Right lung (tissue), 10 donors: ENCODE results near the gene NOMO2. TPM values are rescaled to one million over a fixed set of nuclear protein-coding genes. Genes with fewer than 3 reads are reported as not detected.
"Not testable (repeated sequence)": the region's sequence is repeated elsewhere in the genome, so short reads cannot be mapped to it uniquely, and the experiment has no call there.

Experiments used
- DNase-seq, 2 donors: peaks; one replicate each; pipeline ENCODE4 v3.0.0-alpha.2; 2013
- long read RNA-seq, 8 donors: transcript quantifications; one replicate each; lab custom pipeline, GENCODE V29; 2026
- polyA plus RNA-seq, 5 donors: library from polyadenylated mRNA; unstranded; fragments of 120-200 nt; gene quantifications; one replicate each; pipeline versions ENCODE4 v1.2.1 to v1.2.3, GENCODE V29; 2013; ENCODE audit warnings: inconsistent platforms in 1 of 5, low replicate concordance in 1 of 5; ENCODE audit not compliant: insufficient read length in 5 of 5, insufficient read depth in 1 of 5

NOMO2 gene, protein sequence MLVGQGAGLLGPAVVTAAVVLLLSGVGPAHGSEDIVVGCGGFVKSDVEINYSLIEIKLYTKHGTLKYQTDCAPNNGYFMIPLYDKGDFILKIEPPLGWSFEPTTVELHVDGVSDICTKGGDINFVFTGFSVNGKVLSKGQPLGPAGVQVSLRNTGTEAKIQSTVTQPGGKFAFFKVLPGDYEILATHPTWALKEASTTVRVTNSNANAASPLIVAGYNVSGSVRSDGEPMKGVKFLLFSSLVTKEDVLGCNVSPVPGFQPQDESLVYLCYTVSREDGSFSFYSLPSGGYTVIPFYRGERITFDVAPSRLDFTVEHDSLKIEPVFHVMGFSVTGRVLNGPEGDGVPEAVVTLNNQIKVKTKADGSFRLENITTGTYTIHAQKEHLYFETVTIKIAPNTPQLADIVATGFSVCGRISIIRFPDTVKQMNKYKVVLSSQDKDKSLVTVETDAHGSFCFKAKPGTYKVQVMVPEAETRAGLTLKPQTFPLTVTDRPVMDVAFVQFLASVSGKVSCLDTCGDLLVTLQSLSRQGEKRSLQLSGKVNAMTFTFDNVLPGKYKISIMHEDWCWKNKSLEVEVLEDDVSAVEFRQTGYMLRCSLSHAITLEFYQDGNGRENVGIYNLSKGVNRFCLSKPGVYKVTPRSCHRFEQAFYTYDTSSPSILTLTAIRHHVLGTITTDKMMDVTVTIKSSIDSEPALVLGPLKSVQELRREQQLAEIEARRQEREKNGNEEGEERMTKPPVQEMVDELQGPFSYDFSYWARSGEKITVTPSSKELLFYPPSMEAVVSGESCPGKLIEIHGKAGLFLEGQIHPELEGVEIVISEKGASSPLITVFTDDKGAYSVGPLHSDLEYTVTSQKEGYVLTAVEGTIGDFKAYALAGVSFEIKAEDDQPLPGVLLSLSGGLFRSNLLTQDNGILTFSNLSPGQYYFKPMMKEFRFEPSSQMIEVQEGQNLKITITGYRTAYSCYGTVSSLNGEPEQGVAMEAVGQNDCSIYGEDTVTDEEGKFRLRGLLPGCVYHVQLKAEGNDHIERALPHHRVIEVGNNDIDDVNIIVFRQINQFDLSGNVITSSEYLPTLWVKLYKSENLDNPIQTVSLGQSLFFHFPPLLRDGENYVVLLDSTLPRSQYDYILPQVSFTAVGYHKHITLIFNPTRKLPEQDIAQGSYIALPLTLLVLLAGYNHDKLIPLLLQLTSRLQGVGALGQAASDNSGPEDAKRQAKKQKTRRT
- polyA plus RNA-seq = 10 to 100 TPM; 45.7 to 93.6 (median 70.6) TPM
- long read RNA-seq, donor 1, full-length matches to known transcripts = 12 of 12 reads
- long read RNA-seq, donor 1, partial matches to known transcripts = 0 of 12 reads
- long read RNA-seq, donor 1, other reads (novel, unspliced or antisense) = 0 of 12 reads
- long read RNA-seq, donor 2, full-length matches to known transcripts = 4 of 10 reads
- long read RNA-seq, donor 2, partial matches to known transcripts = 6 of 10 reads
- long read RNA-seq, donor 2, other reads (novel, unspliced or antisense) = 0 of 10 reads
- long read RNA-seq, donor 3, full-length matches to known transcripts = 2 of 2 reads
- long read RNA-seq, donor 3, partial matches to known transcripts = 0 of 2 reads
- long read RNA-seq, donor 3, other reads (novel, unspliced or antisense) = 0 of 2 reads
- long read RNA-seq, donor 4 = 0 reads
- long read RNA-seq, donor 5, full-length matches to known transcripts = 3 of 18 reads
- long read RNA-seq, donor 5, partial matches to known transcripts = 15 of 18 reads
- long read RNA-seq, donor 5, other reads (novel, unspliced or antisense) = 0 of 18 reads
- long read RNA-seq, donor 6, full-length matches to known transcripts = 2 of 2 reads
- long read RNA-seq, donor 6, partial matches to known transcripts = 0 of 2 reads
- long read RNA-seq, donor 6, other reads (novel, unspliced or antisense) = 0 of 2 reads
- long read RNA-seq, donor 7, full-length matches to known transcripts = 3 of 3 reads
- long read RNA-seq, donor 7, partial matches to known transcripts = 0 of 3 reads
- long read RNA-seq, donor 7, other reads (novel, unspliced or antisense) = 0 of 3 reads
- long read RNA-seq, donor 8, full-length matches to known transcripts = 2 of 2 reads
- long read RNA-seq, donor 8, partial matches to known transcripts = 0 of 2 reads
- long read RNA-seq, donor 8, other reads (novel, unspliced or antisense) = 0 of 2 reads

DNA sequence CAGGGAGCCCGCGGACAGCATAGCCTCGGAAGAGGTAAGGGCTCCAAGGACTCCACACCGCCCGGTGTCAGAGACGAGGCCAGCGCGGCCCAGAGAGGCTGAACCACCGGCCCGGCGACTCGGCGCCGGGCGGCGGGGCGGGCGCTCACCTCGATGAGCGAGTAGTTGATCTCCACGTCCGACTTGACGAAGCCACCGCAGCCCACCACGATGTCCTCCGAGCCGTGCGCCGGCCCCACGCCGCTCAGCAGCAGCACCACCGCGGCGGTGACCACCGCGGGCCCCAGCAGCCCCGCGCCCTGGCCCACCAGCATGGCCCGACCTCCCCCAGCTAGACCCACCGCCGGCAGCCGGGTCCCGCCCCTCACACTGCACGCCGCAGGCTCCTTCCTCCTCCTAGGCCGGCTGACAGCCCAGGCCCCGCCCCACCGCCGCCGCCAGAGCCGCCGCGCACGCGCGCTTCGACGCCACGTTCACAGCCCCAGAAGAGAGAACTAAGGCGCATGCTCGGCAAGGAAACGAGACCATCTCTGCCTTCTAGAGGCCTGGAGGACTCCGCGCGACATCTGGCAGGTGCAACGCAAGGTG is at the start of gene NOMO2:
Gene NOMO2, minus strand, starts transcription at position 371 of the 588 bp plus-strand sequence. Its CDS starts 57 bp downstream, at position 314.
- peak in 1 of 2 donors; percentile 7 for DNase-seq

DNA sequence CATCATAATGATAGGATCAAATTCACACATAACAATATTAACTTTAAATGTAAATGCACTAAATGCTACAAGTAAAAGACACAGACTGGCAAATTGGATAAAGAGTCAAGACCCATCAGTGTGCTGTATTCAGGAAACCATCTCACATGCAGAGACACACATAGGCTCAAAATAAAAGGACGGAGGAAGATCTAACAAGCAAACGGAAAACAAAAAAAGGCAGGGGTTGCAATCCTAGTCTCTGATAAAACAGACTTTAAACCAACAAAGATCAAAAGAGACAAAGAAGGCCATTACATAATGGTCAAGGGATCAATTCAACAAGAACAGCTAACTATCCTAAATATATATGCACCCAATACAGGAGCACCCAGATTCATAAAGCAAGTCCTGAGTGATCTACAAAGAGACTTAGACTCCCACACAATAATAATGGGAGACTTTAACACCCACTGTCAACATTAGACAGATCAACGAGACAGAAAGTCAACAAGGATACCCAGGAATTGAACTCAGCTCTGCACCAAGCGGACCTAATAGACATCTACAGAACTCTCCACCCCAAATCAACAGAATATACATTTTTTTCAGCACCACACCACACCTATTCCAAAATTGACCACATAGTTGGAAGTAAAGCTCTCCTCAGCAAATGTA is 48.4 kb upstream of the NOMO2 start:
- DNase-seq = not testable (repeated sequence)

- not testable (repeated sequence) for DNase-seq
These were observed 46.4 kb upstream of the NOMO2 start for GRCh38 chr16:18608271-18608670.

DNA sequence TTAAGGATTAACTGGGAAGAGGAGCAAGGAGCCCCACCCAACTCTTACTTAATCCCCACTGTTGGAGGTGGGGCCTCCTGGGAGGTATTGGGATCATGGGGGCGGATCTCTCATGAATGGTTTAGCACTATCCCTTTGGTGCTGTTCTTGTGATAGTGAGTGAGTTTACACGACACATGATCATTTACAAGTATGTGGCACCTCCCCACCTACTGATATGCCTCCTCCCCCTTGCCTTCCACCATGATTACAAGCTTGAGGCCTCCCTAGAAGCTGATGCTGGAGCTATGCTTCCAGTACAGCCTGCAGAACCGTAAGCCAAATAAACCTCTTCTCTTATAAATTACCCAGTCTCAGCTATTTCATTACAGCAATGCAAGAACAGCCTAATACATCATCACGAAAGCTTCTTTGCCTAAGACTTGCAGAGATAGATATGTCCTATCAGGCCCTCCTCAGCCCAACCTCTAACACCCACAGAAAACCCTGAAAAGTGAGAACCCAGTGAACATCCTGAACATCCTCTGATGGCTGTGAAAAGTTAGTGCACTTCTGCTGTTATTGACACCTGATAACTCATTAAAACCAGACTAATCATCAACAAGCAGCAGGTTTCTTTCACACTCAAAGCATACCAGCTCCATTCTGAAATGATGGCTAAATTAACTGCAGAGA is 41.8 kb upstream of the NOMO2 start:
- not testable (repeated sequence) for DNase-seq

- not testable (repeated sequence) for DNase-seq
These were observed 36.7 kb upstream of the NOMO2 start for GRCh38 chr16:18598582-18598981.

DNA sequence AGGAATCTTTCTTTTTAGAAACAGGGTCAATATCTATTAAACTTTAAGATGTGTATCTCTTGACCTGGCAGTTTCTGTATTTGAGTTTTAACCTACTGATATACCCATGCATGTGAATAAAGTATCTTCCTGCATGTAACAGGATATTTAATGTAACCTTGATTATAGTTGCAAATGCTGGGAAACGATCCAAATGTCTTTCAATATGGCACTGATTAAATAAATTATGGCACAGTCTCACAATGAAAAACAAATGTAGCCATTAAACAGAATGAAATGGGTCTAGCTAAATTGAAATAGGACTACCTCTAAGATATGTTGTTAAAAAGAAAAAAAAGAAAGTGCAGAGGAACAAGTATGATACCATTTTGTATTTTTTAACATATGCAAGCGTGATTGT is 35.8 kb upstream of the NOMO2 start:
- DNase-seq = not testable (repeated sequence)

DNA sequence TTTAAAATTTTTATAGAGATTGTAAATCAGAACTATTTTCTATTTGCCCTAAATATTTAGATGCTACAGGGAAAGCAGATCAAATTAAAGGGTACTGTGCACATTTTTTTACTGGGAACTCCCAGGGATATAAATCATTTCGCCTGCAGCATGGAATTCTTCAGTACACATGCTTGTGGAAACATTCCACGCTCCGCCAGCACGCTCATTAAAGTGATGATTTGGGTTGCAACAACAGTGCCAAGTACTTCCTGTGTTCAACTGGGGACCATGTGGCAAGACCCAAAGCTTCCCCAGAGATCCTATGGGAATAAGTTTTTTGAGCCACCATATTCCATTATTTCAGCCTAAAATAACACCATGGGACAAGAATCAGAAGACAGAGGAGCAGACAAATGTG is 35.4 kb upstream of the NOMO2 start:
- DNase-seq = not testable (repeated sequence)

DNA sequence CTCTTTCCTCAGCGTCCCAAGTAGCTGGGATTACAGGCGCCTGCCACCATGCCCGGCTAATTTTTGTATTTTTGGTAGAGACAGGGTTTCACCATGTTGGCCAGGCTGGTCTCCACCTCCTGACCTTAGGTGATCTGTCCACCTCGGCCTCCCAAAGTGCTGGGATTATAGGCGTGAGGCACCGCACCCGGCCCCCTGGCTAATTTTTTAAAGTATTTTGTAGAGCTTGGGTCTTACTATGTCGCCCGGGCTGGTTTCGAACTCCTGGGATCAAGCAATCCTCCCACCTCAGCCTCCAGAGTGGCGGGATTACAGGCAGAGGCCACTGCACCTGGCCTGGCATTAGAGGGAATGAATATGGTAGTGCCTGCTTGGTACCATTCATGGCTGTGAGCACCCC is 33.9 kb upstream of the NOMO2 start:
- DNase-seq = not testable (repeated sequence)

- DNase-seq = not testable (repeated sequence)
These were observed 33.0 kb upstream of the NOMO2 start for GRCh38 chr16:18594880-18595279.

- DNase-seq = not testable (repeated sequence)
These were observed 32.0 kb upstream of the NOMO2 start for GRCh38 chr16:18593904-18594303.

DNA sequence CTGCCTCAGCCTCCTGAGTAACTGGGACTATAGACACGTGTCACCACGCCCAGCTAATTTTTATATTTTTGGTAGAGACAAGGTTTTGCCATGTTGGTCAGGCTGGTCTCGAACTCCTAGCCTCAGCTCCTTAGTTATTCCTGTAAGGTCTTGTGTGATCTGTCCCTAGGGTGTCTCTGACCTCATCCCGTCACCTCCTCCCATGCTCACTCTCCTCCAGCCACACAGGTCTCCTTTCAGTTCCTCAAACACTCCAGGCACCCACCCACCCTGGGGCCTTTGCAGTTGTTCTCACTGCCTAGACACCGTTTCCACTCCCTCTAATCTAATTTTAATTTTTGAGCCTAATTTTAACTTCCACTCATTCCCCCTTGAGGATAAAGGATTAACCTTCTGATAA is 31.1 kb upstream of the NOMO2 start:
- not testable (repeated sequence) for DNase-seq

DNA sequence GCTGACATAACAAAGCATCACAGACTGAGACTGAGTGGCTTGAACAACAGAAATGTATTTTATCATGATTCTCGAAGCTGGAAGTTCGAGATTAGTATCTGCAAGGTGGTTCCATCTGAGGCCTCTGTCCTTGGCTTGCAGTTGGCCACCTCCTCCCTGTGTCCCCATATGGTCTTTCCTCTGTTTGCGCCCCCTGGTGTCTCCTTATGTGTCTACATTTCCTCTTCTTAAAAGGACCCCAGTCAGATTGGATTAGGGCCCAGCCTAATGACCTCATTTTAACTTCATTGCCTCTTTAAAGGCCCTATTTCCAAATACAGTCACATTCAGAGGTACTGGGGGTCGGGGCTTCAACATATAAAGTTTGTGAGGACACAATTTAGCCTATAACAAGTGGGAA is 30.0 kb upstream of the NOMO2 start:
- DNase-seq = not testable (repeated sequence)

- not testable (repeated sequence) for DNase-seq
These were observed 29.5 kb upstream of the NOMO2 start for GRCh38 chr16:18591441-18591840.

- DNase-seq = not testable (repeated sequence)
These were observed 27.9 kb upstream of the NOMO2 start for GRCh38 chr16:18589806-18590205.

- DNase-seq = not testable (repeated sequence)
These were observed 25.0 kb upstream of the NOMO2 start for GRCh38 chr16:18586560-18587540.

DNA sequence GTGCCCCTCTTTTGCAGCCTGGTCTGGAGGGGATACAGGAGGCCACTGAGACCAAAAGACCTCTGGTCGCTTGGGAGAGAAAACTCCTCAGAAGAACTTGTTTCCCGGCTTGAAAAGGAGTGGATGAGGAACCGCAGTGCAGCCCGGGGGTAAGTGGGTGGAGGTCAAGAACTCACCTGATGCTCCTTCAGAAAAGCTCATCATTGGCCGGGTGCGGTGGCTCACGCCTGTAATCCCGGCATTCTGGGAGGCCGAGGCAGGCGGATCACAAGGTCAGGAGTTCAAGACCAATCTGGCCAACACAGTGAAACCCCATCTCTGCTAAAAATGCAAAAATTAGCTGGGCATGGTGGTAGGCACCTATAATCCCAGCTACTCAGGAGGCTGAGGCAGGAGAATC is 23.9 kb upstream of the NOMO2 start:
- not testable (repeated sequence) for DNase-seq

DNA sequence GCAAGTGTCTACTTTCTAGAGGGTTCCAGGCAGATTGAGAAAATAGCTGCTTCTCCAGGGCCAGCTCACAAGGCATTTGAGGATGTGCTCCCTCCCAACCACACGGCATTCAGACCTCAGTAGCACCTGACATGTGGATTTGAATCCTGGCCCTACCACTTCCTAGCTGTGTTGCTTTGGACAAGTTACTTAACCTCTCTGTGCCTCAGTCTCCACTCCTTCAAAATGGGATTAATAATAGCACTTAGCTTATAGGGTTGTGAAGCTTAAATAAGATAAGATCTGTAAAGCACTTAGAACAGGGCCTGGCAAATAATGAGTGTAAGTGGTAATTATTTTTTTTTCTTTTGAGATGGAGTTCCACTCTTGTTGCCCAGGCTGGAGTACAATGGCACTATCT is 21.0 kb upstream of the NOMO2 start:
- DNase-seq = no peak
